ENCODE measurements around the gene FBF1.
A peak's percentile ranks its signal among the peaks of the same experiment; 100 is the strongest.
"Not testable (repeated sequence)": the region's sequence is repeated elsewhere in the genome, so short reads cannot be mapped to it uniquely, and the experiment has no call there.

The FBF1 gene

GRCh38 chr17:75865404-75866188 lies 75.2 kb downstream of the FBF1 start:
- not testable (repeated sequence) for H3K23ac ChIP-seq (ENCODE audit: low read length in 2 of 2); H3K27me3 ChIP-seq (ENCODE audit: control insufficient read depth in 1 of 2, insufficient read depth in 1 of 2, low read length in 2 of 2); H3K9me3 ChIP-seq (ENCODE audit: control insufficient read depth, low read length); DNase-seq; H3K36me3 ChIP-seq (ENCODE audit: control insufficient read depth in 1 of 2, insufficient read depth in 2 of 2, low read depth in 1 of 2, low read length in 2 of 2); H3K4me1 ChIP-seq (ENCODE audit: control insufficient read depth, insufficient read depth, low read depth, low read length); H2AK5ac ChIP-seq (ENCODE audit: low read length, severe bottlenecking); H3K79me1 ChIP-seq (replicated peaks; ENCODE audit: low read length, poor library complexity, severe bottlenecking); H2BK5ac ChIP-seq (ENCODE audit: low read depth, low read length, poor library complexity, severe bottlenecking); H2BK15ac ChIP-seq (ENCODE audit: low read depth, poor library complexity, severe bottlenecking); H2AFZ ChIP-seq (ENCODE audit: low read depth, low read length); H3K4me3 ChIP-seq (ENCODE audit: insufficient read depth in 1 of 2, low read depth in 1 of 2, low read length in 2 of 2); H3K27ac ChIP-seq (ENCODE audit: low read length, poor library complexity, severe bottlenecking); H3K4me2 ChIP-seq (ENCODE audit: low read length, poor library complexity, severe bottlenecking); H3K14ac ChIP-seq (ENCODE audit: low read length in 2 of 2)
- peak overlapping the region; percentile 75 for H2BK120ac ChIP-seq (ENCODE audit: low read depth, low read length)
- peak overlapping the region; percentile 71 to 83 for H3K18ac ChIP-seq (ENCODE audit: low read depth in 1 of 2, low read length in 2 of 2)
- H3K4ac ChIP-seq (ENCODE audit: low read depth in 1 of 2, low read length in 2 of 2) = peak overlapping the region; percentile 87 to 92
- H4K8ac ChIP-seq (ENCODE audit: low read length) = peak overlapping the region; percentile 82
- peak overlapping the region; percentile 71 for H4K91ac ChIP-seq (ENCODE audit: low read length)
- 88% methylated on average over 14 of the region's 17 CpGs for WGBS
- H2BK12ac ChIP-seq (ENCODE audit: low read length in 2 of 2) = peak overlapping the region; percentile 70 to 95
- H3K9ac ChIP-seq (ENCODE audit: low read length) = peak overlapping the region; percentile 69

- H3K4me3 ChIP-seq (ENCODE audit: insufficient read depth in 1 of 2, low read depth in 1 of 2, low read length in 2 of 2); H2AFZ ChIP-seq (ENCODE audit: low read depth, low read length); H3K23ac ChIP-seq (ENCODE audit: low read length in 2 of 2); H3K9me3 ChIP-seq (ENCODE audit: control insufficient read depth, low read length); H3K4me1 ChIP-seq (ENCODE audit: control insufficient read depth, insufficient read depth, low read depth, low read length); H3K27me3 ChIP-seq (ENCODE audit: control insufficient read depth in 1 of 2, insufficient read depth in 1 of 2, low read length in 2 of 2); DNase-seq; H3K4me2 ChIP-seq (ENCODE audit: low read length, poor library complexity, severe bottlenecking); H4K8ac ChIP-seq (ENCODE audit: low read length); H3K14ac ChIP-seq (ENCODE audit: low read length in 2 of 2); H2AK5ac ChIP-seq (ENCODE audit: low read length, severe bottlenecking); H2BK15ac ChIP-seq (ENCODE audit: low read depth, poor library complexity, severe bottlenecking); H3K36me3 ChIP-seq (ENCODE audit: control insufficient read depth in 1 of 2, insufficient read depth in 2 of 2, low read depth in 1 of 2, low read length in 2 of 2); H2BK5ac ChIP-seq (ENCODE audit: low read depth, low read length, poor library complexity, severe bottlenecking); H3K79me1 ChIP-seq (replicated peaks; ENCODE audit: low read length, poor library complexity, severe bottlenecking): not testable (repeated sequence)
- H3K4ac ChIP-seq (ENCODE audit: low read depth in 1 of 2, low read length in 2 of 2) = peak overlapping the region; percentile 87 to 92
- H4K91ac ChIP-seq (ENCODE audit: low read length) = peak overlapping the region; percentile 71
- peak overlapping the region; percentile 70 to 95 for H2BK12ac ChIP-seq (ENCODE audit: low read length in 2 of 2)
- H3K27ac ChIP-seq (ENCODE audit: low read length, poor library complexity, severe bottlenecking) = peak overlapping the region; percentile 13
- H3K18ac ChIP-seq (ENCODE audit: low read depth in 1 of 2, low read length in 2 of 2) = peak overlapping the region; percentile 71 to 83
- 93% methylated on average over 3 of the region's 4 CpGs for WGBS
- H3K9ac ChIP-seq (ENCODE audit: low read length) = peak overlapping the region; percentile 69
- H2BK120ac ChIP-seq (ENCODE audit: low read depth, low read length) = peak overlapping the region; percentile 75
Measured at GRCh38 chr17:75864887-75865286, 76.0 kb downstream of the FBF1 start.

- 7% methylated on average over 8 of the region's 8 CpGs for WGBS
- Histone ChIP-seq H3K4me3 (ENCODE audit: insufficient read depth in 1 of 2, low read depth in 1 of 2, low read length in 2 of 2) (no peak overlapping the region), H2BK12ac (ENCODE audit: low read length in 2 of 2) (peak overlapping the region in 1 of 2 experiments; percentile 31)
Measured at GRCh38 chr17:75864448-75864871, 76.4 kb downstream of the FBF1 start.

GRCh38 chr17:75861927-75862317 lies 78.9 kb downstream of the FBF1 start:
- Histone ChIP-seq H3K9me3 (ENCODE audit: control insufficient read depth, low read length) (no peaks in the 10 kb centered on the region), H3K4me1 (ENCODE audit: control insufficient read depth, insufficient read depth, low read depth, low read length) (peaks cover 6% of the 10 kb centered on the region), H3K9ac (ENCODE audit: low read length) (peak overlapping the region; percentile 48), H3K4ac (ENCODE audit: low read depth in 1 of 2, low read length in 2 of 2) (peak overlapping the region in 1 of 2 experiments; percentile 17), H3K36me3 (ENCODE audit: control insufficient read depth in 1 of 2, insufficient read depth in 2 of 2, low read depth in 1 of 2, low read length in 2 of 2) (no peaks in the 10 kb centered on the region), H2BK5ac (ENCODE audit: low read depth, low read length, poor library complexity, severe bottlenecking) (no peak overlapping the region), H2AK5ac (ENCODE audit: low read length, severe bottlenecking) (no peak overlapping the region), H2AFZ (ENCODE audit: low read depth, low read length) (no peak overlapping the region), H3K18ac (ENCODE audit: low read depth in 1 of 2, low read length in 2 of 2) (peak overlapping the region in 1 of 2 experiments; percentile 48), H2BK12ac (ENCODE audit: low read length in 2 of 2) (peak overlapping the region in 1 of 2 experiments; percentile 7), H3K23ac (ENCODE audit: low read length in 2 of 2) (no peak overlapping the region), H2BK120ac (ENCODE audit: low read depth, low read length) (no peak overlapping the region), H2BK15ac (ENCODE audit: low read depth, poor library complexity, severe bottlenecking) (no peak overlapping the region), H3K4me2 (ENCODE audit: low read length, poor library complexity, severe bottlenecking) (no peak overlapping the region), H3K79me1 (replicated peaks; ENCODE audit: low read length, poor library complexity, severe bottlenecking) (no peaks in the 10 kb centered on the region), H3K14ac (ENCODE audit: low read length in 2 of 2) (no peak overlapping the region), H3K27ac (ENCODE audit: low read length, poor library complexity, severe bottlenecking) (no peak overlapping the region), H3K4me3 (ENCODE audit: insufficient read depth in 1 of 2, low read depth in 1 of 2, low read length in 2 of 2) (no peak overlapping the region), H4K91ac (ENCODE audit: low read length) (peak overlapping the region; percentile 1), H4K8ac (ENCODE audit: low read length) (no peak overlapping the region), H3K27me3 (ENCODE audit: control insufficient read depth in 1 of 2, insufficient read depth in 1 of 2, low read length in 2 of 2) (no peaks in the 10 kb centered on the region)
- DNase-seq = peak; percentile 81
- WGBS = 73% methylated on average over 9 of the region's 9 CpGs

More at GRCh38 chr17:75864448-75864871, 76.4 kb downstream of the FBF1 start:
- no peak overlapping the region for H4K91ac ChIP-seq (ENCODE audit: low read length)
- H3K79me1 ChIP-seq (replicated peaks; ENCODE audit: low read length, poor library complexity, severe bottlenecking) = no peaks in the 10 kb centered on the region
- no peak overlapping the region for H2BK15ac ChIP-seq (ENCODE audit: low read depth, poor library complexity, severe bottlenecking)
- H3K18ac ChIP-seq (ENCODE audit: low read depth in 1 of 2, low read length in 2 of 2) = peak overlapping the region in 1 of 2 experiments; percentile 16
- no peak overlapping the region for H2AFZ ChIP-seq (ENCODE audit: low read depth, low read length)
- H3K9ac ChIP-seq (ENCODE audit: low read length) = peak overlapping the region; percentile 69
- no peaks in the 10 kb centered on the region for H3K9me3 ChIP-seq (ENCODE audit: control insufficient read depth, low read length)
- peak; percentile 98 for DNase-seq
- H2AK5ac ChIP-seq (ENCODE audit: low read length, severe bottlenecking) = no peak overlapping the region
- no peak overlapping the region for H3K14ac ChIP-seq (ENCODE audit: low read length in 2 of 2)
- peak overlapping the region; percentile 64 for H2BK120ac ChIP-seq (ENCODE audit: low read depth, low read length)
- H3K23ac ChIP-seq (ENCODE audit: low read length in 2 of 2) = no peak overlapping the region
- H3K4me1 ChIP-seq (ENCODE audit: control insufficient read depth, insufficient read depth, low read depth, low read length) = peaks cover 6% of the 10 kb centered on the region
- no peak overlapping the region for H3K4ac ChIP-seq (ENCODE audit: low read depth in 1 of 2, low read length in 2 of 2)
- no peak overlapping the region for H4K8ac ChIP-seq (ENCODE audit: low read length)
- peak overlapping the region; percentile 21 for H3K27ac ChIP-seq (ENCODE audit: low read length, poor library complexity, severe bottlenecking)
- no peak overlapping the region for H2BK5ac ChIP-seq (ENCODE audit: low read depth, low read length, poor library complexity, severe bottlenecking)
- no peaks in the 10 kb centered on the region for H3K36me3 ChIP-seq (ENCODE audit: control insufficient read depth in 1 of 2, insufficient read depth in 2 of 2, low read depth in 1 of 2, low read length in 2 of 2)
- H3K4me2 ChIP-seq (ENCODE audit: low read length, poor library complexity, severe bottlenecking) = peak overlapping the region; percentile 36
- no peaks in the 10 kb centered on the region for H3K27me3 ChIP-seq (ENCODE audit: control insufficient read depth in 1 of 2, insufficient read depth in 1 of 2, low read length in 2 of 2)

Measured in mesenchymal stem cell (in vitro differentiated cells and primary cell).